Measurements from ENCODE around the gene GLG1. TPM values are rescaled to one million over a fixed set of nuclear protein-coding genes. Genes with fewer than 3 reads are reported as not detected.

The GLG1 gene
- total RNA-seq, 3 donors from 2014 or later (not counting 1 experiment from before 2014, with no cell fraction given): 184 to 225 (median 188) TPM

DNA sequence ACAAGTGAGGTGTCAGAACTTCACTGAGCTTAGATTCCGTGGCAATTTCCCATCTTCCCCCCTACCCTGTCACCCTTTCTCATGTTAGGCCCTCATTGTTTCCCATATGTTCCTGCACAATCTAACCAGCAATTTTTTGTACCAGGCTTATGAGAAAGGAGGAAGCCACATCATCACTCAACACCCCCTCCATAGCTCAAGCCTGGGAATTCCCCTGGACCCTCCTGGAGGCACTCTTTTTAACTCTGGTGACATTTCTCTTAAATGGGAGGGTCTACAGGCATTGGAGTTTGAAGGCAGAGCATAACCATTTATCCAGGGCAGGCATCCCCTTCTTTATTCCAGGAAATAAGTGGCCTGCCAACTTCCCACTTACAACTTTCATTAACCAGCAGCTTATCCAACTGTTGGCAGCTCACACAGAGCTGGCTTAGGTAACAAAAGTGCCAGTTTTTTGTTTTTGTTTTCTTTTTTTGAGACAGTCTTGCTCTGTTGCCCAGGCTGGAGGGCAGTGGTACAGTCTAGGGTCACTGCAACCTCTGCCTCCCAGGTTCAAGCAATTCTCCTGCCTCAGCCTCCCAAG is 10.4 kb upstream of the GLG1 start:
- WGBS (ENCODE audit: insufficient coverage): 96% methylated on average over 1 of the region's 1 CpG
- H3K36me3 Mint-ChIP-seq: no peaks in the 10 kb centered on the region
- Histone ChIP-seq H3K27ac (ENCODE audit: low read length) (no peak overlapping the region), H3K4me1 (ENCODE audit: control insufficient read depth, insufficient read depth, low read length) (no peaks in the 10 kb centered on the region), H3K4me3 (ENCODE audit: low read length) (no peak overlapping the region), H3K27me3 (ENCODE audit: control insufficient read depth, insufficient read depth, low read length) (no peaks in the 10 kb centered on the region), H3K36me3 (ENCODE audit: control insufficient read depth, insufficient read depth, low read length) (peaks cover 9% of the 10 kb centered on the region), H3K9me3 (ENCODE audit: control insufficient read depth, insufficient read depth, low read length) (no peaks in the 10 kb centered on the region)
- DNase-seq: no peak
- TF ChIP-seq, protein P1, sequence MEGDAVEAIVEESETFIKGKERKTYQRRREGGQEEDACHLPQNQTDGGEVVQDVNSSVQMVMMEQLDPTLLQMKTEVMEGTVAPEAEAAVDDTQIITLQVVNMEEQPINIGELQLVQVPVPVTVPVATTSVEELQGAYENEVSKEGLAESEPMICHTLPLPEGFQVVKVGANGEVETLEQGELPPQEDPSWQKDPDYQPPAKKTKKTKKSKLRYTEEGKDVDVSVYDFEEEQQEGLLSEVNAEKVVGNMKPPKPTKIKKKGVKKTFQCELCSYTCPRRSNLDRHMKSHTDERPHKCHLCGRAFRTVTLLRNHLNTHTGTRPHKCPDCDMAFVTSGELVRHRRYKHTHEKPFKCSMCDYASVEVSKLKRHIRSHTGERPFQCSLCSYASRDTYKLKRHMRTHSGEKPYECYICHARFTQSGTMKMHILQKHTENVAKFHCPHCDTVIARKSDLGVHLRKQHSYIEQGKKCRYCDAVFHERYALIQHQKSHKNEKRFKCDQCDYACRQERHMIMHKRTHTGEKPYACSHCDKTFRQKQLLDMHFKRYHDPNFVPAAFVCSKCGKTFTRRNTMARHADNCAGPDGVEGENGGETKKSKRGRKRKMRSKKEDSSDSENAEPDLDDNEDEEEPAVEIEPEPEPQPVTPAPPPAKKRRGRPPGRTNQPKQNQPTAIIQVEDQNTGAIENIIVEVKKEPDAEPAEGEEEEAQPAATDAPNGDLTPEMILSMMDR (IDR thresholded peaks at IDR 0.05): no peak
- ATAC-seq: no peak
- intact Hi-C loops (cut with micrococcal nuclease): no loop called here
- peak overlapping the region in 1 of 2 donors; percentile 35 for H3K27ac Mint-ChIP-seq
- H3K27me3 Mint-ChIP-seq (ENCODE audit: low read depth in 2 of 2): no peaks in the 10 kb centered on the region
- no peaks in the 10 kb centered on the region for H3K4me1 Mint-ChIP-seq
- H3K9me3 Mint-ChIP-seq: no peaks in the 10 kb centered on the region
- no peak overlapping the region for H3K4me3 Mint-ChIP-seq

DNA sequence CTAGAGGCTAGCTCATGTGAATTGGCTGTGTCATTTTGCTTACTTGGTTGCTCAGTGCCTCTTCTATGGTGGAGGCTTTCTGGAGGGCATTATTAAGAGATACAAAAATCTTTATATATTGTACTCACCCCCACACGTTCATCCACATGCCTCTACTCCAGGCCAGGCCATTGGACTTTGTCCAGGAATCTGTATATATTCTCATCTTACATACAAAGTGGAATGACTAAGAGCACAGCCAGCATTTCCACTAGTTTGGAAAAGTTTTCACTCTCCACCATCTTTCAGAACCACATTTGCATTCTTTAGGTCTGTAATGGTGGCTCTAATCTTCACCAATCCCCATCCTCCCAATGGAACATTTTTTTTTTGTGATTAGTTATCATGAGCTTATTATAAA is 4.8 kb upstream of the GLG1 start:
- Mint-ChIP-seq H3K9me3 (no peaks in the 10 kb centered on the region), H3K4me1 (peaks cover 6 to 7% of the 10 kb centered on the region in 2 donors), H3K36me3 (no peaks in the 10 kb centered on the region), H3K27me3 (ENCODE audit: low read depth in 2 of 2) (no peaks in the 10 kb centered on the region), H3K4me3 (no peak overlapping the region), H3K27ac (no peak overlapping the region)
- 100% methylated on average over 1 of the region's 1 CpG for WGBS (ENCODE audit: insufficient coverage)
- Histone ChIP-seq H3K27ac (ENCODE audit: low read length) (no peak overlapping the region), H3K4me3 (ENCODE audit: low read length) (no peak overlapping the region), H3K27me3 (ENCODE audit: control insufficient read depth, insufficient read depth, low read length) (no peaks in the 10 kb centered on the region), H3K36me3 (ENCODE audit: control insufficient read depth, insufficient read depth, low read length) (no peaks in the 10 kb centered on the region), H3K9me3 (ENCODE audit: control insufficient read depth, insufficient read depth, low read length) (no peaks in the 10 kb centered on the region), H3K4me1 (ENCODE audit: control insufficient read depth, insufficient read depth, low read length) (peaks cover 6% of the 10 kb centered on the region)
- TF ChIP-seq, protein P1 (IDR thresholded peaks at IDR 0.05): no peak
- no peak for DNase-seq
- intact Hi-C loops (cut with micrococcal nuclease): no loop called here
- no peak for ATAC-seq

GRCh38 chr16:74608944-74609343 is 2.0 kb upstream of the GLG1 start:
- H3K27me3 ChIP-seq (ENCODE audit: control insufficient read depth, insufficient read depth, low read length): no peaks in the 10 kb centered on the region
- H3K27ac ChIP-seq (ENCODE audit: low read length): no peak overlapping the region
- H3K36me3 ChIP-seq (ENCODE audit: control insufficient read depth, insufficient read depth, low read length): no peaks in the 10 kb centered on the region
- Mint-ChIP-seq H3K36me3 (no peaks in the 10 kb centered on the region), H3K9me3 (no peaks in the 10 kb centered on the region), H3K4me1 (peaks cover 29 to 30% of the 10 kb centered on the region in 2 donors), H3K4me3 (peak overlapping the region; percentile 17), H3K27me3 (ENCODE audit: low read depth in 2 of 2) (no peaks in the 10 kb centered on the region), H3K27ac (no peak overlapping the region)
- DNase-seq (peak in 1 of 2 donors; percentile 84), ATAC-seq (no peak)
- peaks cover 17% of the 10 kb centered on the region for H3K4me1 ChIP-seq (ENCODE audit: control insufficient read depth, insufficient read depth, low read length)
- 30% methylated on average over 6 of the region's 6 CpGs for WGBS (ENCODE audit: insufficient coverage)
- intact Hi-C loops (cut with micrococcal nuclease): no loop called here
- no peak overlapping the region for H3K4me3 ChIP-seq (ENCODE audit: low read length)
- H3K9me3 ChIP-seq (ENCODE audit: control insufficient read depth, insufficient read depth, low read length): no peaks in the 10 kb centered on the region
- TF ChIP-seq, protein P1 (IDR thresholded peaks at IDR 0.05): no peak

GRCh38 chr16:74608381-74608780 is 1.5 kb upstream of the GLG1 start:
- intact Hi-C loops (cut with micrococcal nuclease): no loop called here
- no peaks in the 10 kb centered on the region for H3K36me3 Mint-ChIP-seq
- TF ChIP-seq, protein P1 (IDR thresholded peaks at IDR 0.05): no peak
- H3K27ac Mint-ChIP-seq: no peak overlapping the region
- no peaks in the 10 kb centered on the region for H3K36me3 ChIP-seq (ENCODE audit: control insufficient read depth, insufficient read depth, low read length)
- no peaks in the 10 kb centered on the region for H3K27me3 ChIP-seq (ENCODE audit: control insufficient read depth, insufficient read depth, low read length)
- WGBS (ENCODE audit: insufficient coverage): 68% methylated on average over 6 of the region's 6 CpGs
- no peak for ATAC-seq
- no peaks in the 10 kb centered on the region for H3K27me3 Mint-ChIP-seq (ENCODE audit: low read depth in 2 of 2)
- H3K4me1 Mint-ChIP-seq: peaks cover 35 to 36% of the 10 kb centered on the region in 2 donors
- H3K27ac ChIP-seq (ENCODE audit: low read length): no peak overlapping the region
- H3K9me3 Mint-ChIP-seq: no peaks in the 10 kb centered on the region
- no peak overlapping the region for H3K4me3 Mint-ChIP-seq
- H3K4me3 ChIP-seq (ENCODE audit: low read length): no peak overlapping the region
- peaks cover 19% of the 10 kb centered on the region for H3K4me1 ChIP-seq (ENCODE audit: control insufficient read depth, insufficient read depth, low read length)
- no peaks in the 10 kb centered on the region for H3K9me3 ChIP-seq (ENCODE audit: control insufficient read depth, insufficient read depth, low read length)
- DNase-seq: peak in 1 of 2 donors; percentile 15

Data from natural killer cell (primary cell).